Stimulated activated CD4-positive, alpha-beta T cell treated with anti-CD3 and anti-CD28 coated beads, Interleukin-4, amount 100 ng/mL, for 48 hours (primary cell): Measurements from ENCODE around the gene C1QTNF9.
A peak's percentile ranks its signal among the peaks of the same experiment; 100 is the strongest.
"Not testable (repeated sequence)": the region's sequence is repeated elsewhere in the genome, so short reads cannot be mapped to it uniquely, and the experiment has no call there.

Experiments
- DNase-seq, 2 donors: peaks; one replicate each; pipeline ENCODE4 v3.0.0-alpha.2; 2020; ENCODE audit warnings: low read depth in 2 of 2

Gene C1QTNF9

DNA sequence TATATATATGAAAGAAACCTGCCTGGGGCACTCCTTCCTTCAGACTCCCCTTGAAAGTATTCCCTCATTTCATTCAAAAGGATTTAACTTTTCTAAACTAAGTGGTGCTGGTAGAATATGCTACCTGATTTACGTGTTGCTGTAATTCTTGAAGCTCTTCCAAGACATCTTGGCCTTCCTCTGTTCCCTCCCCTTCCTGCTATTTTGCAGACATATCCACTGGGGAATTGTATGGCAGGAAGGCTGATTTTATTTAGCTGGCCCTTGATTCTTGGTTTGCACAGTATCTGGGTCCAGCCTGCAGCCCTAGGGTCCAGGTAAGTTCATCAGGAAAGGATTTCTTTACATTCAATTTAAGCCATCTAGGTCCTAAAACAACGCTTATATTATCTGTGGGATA lies at the start of gene C1QTNF9:
C1QTNF9 (plus strand) TSS at position 281 of the 400 bp plus-strand sequence. CDS start 6,424 bp downstream, outside the sequence.
- DNase-seq = not testable (repeated sequence)

GRCh38 chr13:24261566-24261965 lies 47.8 kb upstream of the C1QTNF9 start:
- DNase-seq = no peak

DNA sequence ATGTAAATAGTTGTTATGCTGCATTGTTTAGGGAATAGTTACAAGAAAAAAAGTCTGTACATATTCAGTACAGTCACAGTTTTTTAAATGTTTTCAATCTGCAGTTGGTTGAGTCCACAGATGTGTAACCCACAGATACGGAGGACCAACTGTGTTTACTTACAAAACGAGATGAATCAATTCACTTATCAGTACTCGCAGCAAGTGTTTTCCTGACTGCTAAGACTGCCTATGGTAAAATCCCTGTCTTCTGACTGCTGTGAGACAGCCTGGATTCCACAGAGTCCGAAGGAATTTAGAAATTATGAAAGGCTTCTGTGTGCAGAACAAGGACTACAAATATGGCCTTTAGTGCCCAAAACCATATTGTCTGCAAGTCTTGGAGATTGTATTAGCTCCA lies 45.7 kb upstream of the C1QTNF9 start:
- DNase-seq = no peak

GRCh38 chr13:24264976-24265375 lies 44.4 kb upstream of the C1QTNF9 start:
- DNase-seq = peak; percentile 61 to 74

GRCh38 chr13:24265453-24265852 lies 43.9 kb upstream of the C1QTNF9 start:
- no peak for DNase-seq

DNA sequence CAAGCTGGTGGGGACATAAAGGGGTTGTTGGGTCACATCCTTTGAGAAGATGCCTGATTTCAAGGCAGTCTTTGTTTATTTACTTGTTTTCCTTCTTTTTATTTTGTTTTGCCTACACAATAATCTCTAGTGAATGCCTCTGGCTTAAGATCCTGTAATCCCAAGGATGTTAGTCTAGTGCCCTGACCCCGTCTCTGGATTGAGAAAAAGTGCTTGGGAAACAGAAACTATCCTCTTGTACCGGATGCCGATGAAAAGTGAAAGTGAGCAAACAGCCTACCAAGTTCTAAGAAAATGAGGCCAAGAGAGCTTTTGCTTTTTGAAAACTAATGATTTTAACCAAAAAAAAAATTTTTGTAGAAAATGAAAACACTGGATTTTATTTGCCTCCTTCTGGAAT lies 42.1 kb upstream of the C1QTNF9 start:
- DNase-seq = no peak

- no peak for DNase-seq
Measured at GRCh38 chr13:24267801-24268200, 41.6 kb upstream of the C1QTNF9 start.

DNA sequence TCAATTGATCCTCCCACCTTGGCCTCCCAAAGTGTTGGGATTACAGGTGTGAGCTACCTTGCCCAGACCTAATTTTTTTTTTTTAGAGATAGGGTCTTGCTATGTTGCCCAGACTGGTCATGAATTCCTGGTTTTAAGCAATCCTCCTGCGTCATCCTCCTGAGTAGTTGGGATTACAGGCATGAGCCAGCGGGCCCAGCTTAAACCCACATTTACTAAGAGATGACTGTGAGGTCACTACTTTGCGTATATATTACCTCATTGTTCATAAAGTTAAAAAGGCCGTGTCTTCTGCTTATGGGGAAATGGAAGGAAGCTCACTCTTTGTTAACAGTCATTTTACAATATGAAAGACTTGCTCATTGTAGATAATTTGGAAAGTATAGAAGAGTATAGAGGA lies 39.6 kb upstream of the C1QTNF9 start:
- DNase-seq = no peak

DNA sequence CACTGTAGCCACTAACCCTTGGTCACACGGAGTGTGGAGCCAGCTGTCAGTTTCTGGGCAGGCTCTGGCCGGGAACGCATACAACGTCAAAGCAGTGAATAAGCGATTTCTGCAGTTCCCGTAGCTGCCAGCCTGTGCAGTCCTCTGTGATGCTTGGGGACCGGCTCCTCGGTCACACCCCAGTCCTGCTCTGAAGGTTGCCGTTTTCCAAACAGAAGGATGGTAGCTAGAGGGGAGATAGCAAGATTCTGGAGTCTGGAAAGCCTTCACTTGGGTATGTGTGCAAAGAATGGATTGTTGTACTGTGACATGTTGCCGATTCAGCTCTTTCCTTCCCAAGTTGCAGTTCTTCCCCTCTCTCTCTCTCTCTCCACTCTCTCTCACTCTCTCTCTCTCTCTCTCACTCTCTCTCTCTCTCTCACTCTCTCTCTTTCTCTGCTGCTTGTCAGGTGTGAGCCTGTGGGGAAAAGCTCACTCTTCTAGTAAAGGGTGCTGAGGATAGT lies 38.7 kb upstream of the C1QTNF9 start:
- peak in 1 of 2 donors; percentile 42 for DNase-seq

GRCh38 chr13:24271231-24271600 lies 38.2 kb upstream of the C1QTNF9 start:
- DNase-seq = no peak

GRCh38 chr13:24271601-24272451 lies 37.6 kb upstream of the C1QTNF9 start:
- DNase-seq = peak in 1 of 2 donors; percentile 45

GRCh38 chr13:24272452-24273161 lies 36.8 kb upstream of the C1QTNF9 start:
- DNase-seq = no peak

DNA sequence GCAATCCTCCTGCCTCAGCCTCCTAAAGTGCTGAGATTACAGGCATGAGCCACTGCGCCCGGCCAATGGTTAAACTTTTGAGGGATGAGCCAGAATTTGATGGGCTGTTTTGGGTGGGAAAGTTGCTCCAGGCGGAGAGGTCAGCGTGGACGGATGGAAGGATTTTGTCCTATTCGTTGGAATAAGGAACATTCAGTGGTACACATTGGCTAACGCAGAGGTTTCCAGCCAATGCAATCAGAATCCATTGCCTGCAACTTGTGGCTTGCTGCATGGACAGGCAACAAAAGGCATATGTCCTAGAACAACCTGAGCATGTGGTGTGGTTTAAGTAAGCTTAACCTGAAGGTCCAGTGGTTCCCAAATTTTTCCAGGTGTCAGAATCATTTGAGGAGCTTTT lies 35.5 kb upstream of the C1QTNF9 start:
- DNase-seq = no peak

- peak; percentile 56 to 71 for DNase-seq
Measured at GRCh38 chr13:24274452-24275021, 34.8 kb upstream of the C1QTNF9 start.

- DNase-seq = no peak
Measured at GRCh38 chr13:24275041-24275440, 34.3 kb upstream of the C1QTNF9 start.

GRCh38 chr13:24276306-24276705 lies 33.1 kb upstream of the C1QTNF9 start:
- no peak for DNase-seq

GRCh38 chr13:24276861-24277260 lies 32.5 kb upstream of the C1QTNF9 start:
- DNase-seq = no peak

DNA sequence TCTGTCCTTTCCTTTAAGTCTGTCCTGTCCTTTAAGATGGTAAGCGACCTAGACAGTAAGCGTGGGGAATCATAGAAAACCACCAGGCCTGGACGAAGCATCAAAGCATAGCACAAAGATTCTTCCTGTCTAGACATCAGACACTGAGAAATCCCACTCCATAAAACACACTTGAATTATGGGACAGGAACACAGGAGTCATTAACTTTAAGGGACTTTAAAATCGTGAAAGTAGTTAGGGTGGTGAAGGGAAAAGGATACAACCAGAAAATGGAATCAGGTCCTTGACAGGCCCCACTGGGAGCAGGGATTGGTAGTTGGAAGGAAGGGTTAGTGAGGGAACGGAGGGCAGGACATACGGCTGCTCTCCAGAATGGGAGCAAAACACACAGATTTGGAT lies 31.6 kb upstream of the C1QTNF9 start:
- DNase-seq = no peak

- DNase-seq = no peak
Measured at GRCh38 chr13:24279327-24280110, 29.9 kb upstream of the C1QTNF9 start.

DNA sequence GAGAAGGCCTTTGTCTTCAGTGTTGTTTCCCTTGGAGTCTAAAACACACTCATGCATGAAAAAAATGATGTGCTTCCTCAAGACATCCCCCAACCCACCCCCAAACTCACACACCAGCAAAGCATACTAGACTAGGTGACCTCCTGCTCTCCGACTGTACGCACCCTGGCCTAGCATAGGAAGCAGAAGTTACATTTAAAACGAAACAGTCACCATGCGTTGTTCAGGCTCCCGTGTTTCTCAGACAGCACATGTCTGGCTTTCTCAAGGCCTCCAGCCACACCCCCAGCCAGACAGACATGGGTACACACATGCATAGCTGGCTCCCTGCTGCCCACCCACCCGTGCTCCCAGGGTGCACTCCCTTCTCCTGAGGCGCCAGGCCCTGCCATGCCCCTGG lies 28.7 kb upstream of the C1QTNF9 start:
- DNase-seq = no peak

GRCh38 chr13:24281188-24282008 lies 28.0 kb upstream of the C1QTNF9 start:
- DNase-seq = no peak
